Measurements from ENCODE around the gene ROR1. TPM values are rescaled to one million over a fixed set of nuclear protein-coding genes. Genes with fewer than 3 reads are reported as not detected.

Gene ROR1
- total and polyA plus RNA-seq, 2 donors (not counting 1 experiment from before 2014, with no cell fraction given) = 0.46 to 16.0 TPM

DNA sequence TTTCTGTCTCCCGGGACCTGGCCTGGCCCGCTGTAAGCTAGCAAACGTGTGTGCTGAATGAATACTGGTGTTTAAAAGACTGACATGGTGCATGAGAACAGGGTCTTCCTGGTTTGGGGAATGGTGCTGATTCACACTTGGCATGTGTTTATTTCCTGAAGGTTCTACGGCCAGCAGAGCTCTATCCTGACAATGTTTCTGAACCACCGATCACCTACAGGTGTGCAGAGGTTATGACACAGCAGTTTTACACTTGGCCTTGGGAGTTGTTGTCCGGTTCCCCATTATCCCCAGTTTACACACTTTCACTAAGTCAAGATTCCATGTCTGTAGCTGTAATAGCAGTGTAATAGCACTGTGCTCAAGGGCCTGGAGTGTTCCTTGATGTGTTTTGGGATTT lies 127.3 kb downstream of the ROR1 start:
- H3K9me3 ChIP-seq (ENCODE audit: control extremely low read depth in 1 of 3, control insufficient read depth in 2 of 3, insufficient read depth in 1 of 3, low read length in 2 of 3) = peaks cover 3 to 6% (median 3%) of the 10 kb centered on the region in 3 donors
- ATAC-seq (ENCODE audit: low read depth) = no peak
- peaks cover 7 to 9% of the 10 kb centered on the region in 2 donors for H3K4me1 ChIP-seq (ENCODE audit: control insufficient read depth in 2 of 2, insufficient read depth in 2 of 2, low read length in 2 of 2)
- no peak overlapping the region for H2AFZ ChIP-seq (ENCODE audit: insufficient read depth, low read depth, low read length, poor library complexity, severe bottlenecking)
- Mint-ChIP-seq H3K27ac (no peak overlapping the region), H3K27me3 (peaks cover 47% of the 10 kb centered on the region), H3K4me1 (peaks cover 11% of the 10 kb centered on the region), H3K9me3 (ENCODE audit: insufficient read depth) (no peaks in the 10 kb centered on the region), H3K4me3 (no peak overlapping the region)
- H4K20me1 ChIP-seq (ENCODE audit: control insufficient read depth, insufficient read depth, low read length, poor library complexity, severe bottlenecking) = no peaks in the 10 kb centered on the region
- no peaks in the 10 kb centered on the region for H3K36me3 ChIP-seq (replicated peaks in 1 of 2; ENCODE audit: control extremely low read depth in 1 of 2, control insufficient read depth in 1 of 2, extremely low read depth in 1 of 2, insufficient read depth in 2 of 2, low read length in 1 of 2)
- no peak overlapping the region for H3K4me3 ChIP-seq (ENCODE audit: control extremely low read depth in 1 of 5, extremely low read depth in 1 of 5, insufficient read depth in 1 of 5, low read depth in 2 of 5, low read length in 4 of 5)
- no peak for DNase-seq
- no peak overlapping the region for H3K9ac ChIP-seq (ENCODE audit: low read length)
- intact Hi-C loops (cut with micrococcal nuclease) = loop anchor here (5.0 kb wide), 1 partner anchor 34 kb away; no protein-coding TSS in a partner anchor
- TF ChIP-seq, protein P1, sequence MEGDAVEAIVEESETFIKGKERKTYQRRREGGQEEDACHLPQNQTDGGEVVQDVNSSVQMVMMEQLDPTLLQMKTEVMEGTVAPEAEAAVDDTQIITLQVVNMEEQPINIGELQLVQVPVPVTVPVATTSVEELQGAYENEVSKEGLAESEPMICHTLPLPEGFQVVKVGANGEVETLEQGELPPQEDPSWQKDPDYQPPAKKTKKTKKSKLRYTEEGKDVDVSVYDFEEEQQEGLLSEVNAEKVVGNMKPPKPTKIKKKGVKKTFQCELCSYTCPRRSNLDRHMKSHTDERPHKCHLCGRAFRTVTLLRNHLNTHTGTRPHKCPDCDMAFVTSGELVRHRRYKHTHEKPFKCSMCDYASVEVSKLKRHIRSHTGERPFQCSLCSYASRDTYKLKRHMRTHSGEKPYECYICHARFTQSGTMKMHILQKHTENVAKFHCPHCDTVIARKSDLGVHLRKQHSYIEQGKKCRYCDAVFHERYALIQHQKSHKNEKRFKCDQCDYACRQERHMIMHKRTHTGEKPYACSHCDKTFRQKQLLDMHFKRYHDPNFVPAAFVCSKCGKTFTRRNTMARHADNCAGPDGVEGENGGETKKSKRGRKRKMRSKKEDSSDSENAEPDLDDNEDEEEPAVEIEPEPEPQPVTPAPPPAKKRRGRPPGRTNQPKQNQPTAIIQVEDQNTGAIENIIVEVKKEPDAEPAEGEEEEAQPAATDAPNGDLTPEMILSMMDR (IDR thresholded peaks at IDR 0.05) = no peak
- no peak for TF ChIP-seq EZH2 (IDR thresholded peaks at IDR 0.05; ENCODE audit: borderline replicate concordance, insufficient read depth, low read depth, low read length, poor library complexity, severe bottlenecking)
- no peaks in the 10 kb centered on the region for H3K79me2 ChIP-seq (ENCODE audit: control insufficient read depth, insufficient read depth, low read length)
- WGBS (ENCODE audit: insufficient coverage) = 93% methylated on average over 4 of the region's 6 CpGs
- H3K27ac ChIP-seq (ENCODE audit: low read length in 2 of 2) = no peak overlapping the region
- no peak overlapping the region for H3K4me2 ChIP-seq (replicated peaks; ENCODE audit: low read depth, low read length, poor library complexity, severe bottlenecking)
- peaks cover 0 to 19% (median 2%) of the 10 kb centered on the region in 4 experiments for H3K27me3 ChIP-seq (replicated peaks in 1 of 4; ENCODE audit: control extremely low read depth in 1 of 4, control insufficient read depth in 3 of 4, insufficient read depth in 4 of 4, low read length in 3 of 4)
- POLR2A ChIA-PET = interaction anchor here (0.6 to 0.7 kb wide), 3 partner anchors 13 to 142 kb away, joined by 3 to 6 read pairs (median 3); no protein-coding TSS in a partner anchor
- CTCF ChIA-PET = interaction anchor here (1.4 kb wide), 1 partner anchor 13 kb away, joined by 4 read pairs; no protein-coding TSS in a partner anchor

DNA sequence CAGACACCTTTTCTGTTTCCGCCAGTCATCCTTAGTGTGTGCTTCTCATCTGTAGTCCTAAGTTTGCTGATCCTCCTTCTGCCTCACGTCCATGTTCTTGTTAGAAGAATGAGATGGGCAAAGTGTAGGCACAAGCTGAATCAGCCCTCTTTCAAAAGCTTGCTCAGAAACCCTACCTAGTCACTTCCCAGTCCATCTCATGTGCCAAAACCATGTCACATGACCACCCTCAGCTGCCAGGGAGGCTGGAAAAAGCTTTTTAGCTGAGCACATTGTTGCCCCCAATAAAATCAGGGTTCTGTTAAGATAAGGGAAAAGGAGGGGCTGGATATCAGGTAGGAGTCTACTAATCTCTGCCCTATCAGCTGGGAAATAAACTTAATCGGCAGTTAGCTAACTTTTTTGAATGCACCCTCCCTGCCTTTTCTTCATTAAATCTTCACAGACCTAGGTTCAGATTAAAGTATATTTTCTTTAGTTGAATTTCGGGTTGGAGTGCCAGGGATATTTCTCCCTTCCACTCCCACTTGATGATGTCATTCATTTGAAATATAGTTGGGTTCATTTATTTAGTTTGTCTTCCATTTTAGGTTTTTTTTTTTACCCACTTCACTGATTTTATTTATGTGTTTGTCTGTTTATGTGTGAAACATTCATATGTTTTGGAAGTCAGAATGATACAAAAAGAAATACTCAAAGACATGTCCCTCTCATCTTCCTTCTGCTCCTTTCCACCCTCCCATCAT lies 129.2 kb downstream of the ROR1 start:
- H4K20me1 ChIP-seq (ENCODE audit: control insufficient read depth, insufficient read depth, low read length, poor library complexity, severe bottlenecking) = no peaks in the 10 kb centered on the region
- no peak overlapping the region for H3K9ac ChIP-seq (ENCODE audit: low read length)
- H3K9me3 ChIP-seq (ENCODE audit: control extremely low read depth in 1 of 3, control insufficient read depth in 2 of 3, insufficient read depth in 1 of 3, low read length in 2 of 3) = peaks cover 0 to under 1% (median 0%) of the 10 kb centered on the region in 3 donors
- intact Hi-C loops (cut with micrococcal nuclease) = loop anchor here (5.0 kb wide), 1 partner anchor 36 kb away; no protein-coding TSS in a partner anchor
- POLR2A ChIA-PET = no interaction called here
- no peak overlapping the region for H3K4me2 ChIP-seq (replicated peaks; ENCODE audit: low read depth, low read length, poor library complexity, severe bottlenecking)
- Mint-ChIP-seq H3K4me1 (peaks cover 11% of the 10 kb centered on the region), H3K27me3 (peaks cover 33% of the 10 kb centered on the region), H3K27ac (no peak overlapping the region), H3K9me3 (ENCODE audit: insufficient read depth) (no peaks in the 10 kb centered on the region), H3K4me3 (no peak overlapping the region)
- CTCF ChIA-PET = interaction anchor here (0.8 to 2.2 kb wide), 5 partner anchors 11 to 342 kb away, joined by 3 to 8 read pairs (median 4); no protein-coding TSS in a partner anchor
- TF ChIP-seq EZH2 (IDR thresholded peaks at IDR 0.05; ENCODE audit: borderline replicate concordance, insufficient read depth, low read depth, low read length, poor library complexity, severe bottlenecking) = no peak
- TF ChIP-seq, protein P1 (IDR thresholded peaks at IDR 0.05) = no peak
- no peak overlapping the region for H3K27ac ChIP-seq (ENCODE audit: low read length in 2 of 2)
- H3K27me3 ChIP-seq (replicated peaks in 1 of 4; ENCODE audit: control extremely low read depth in 1 of 4, control insufficient read depth in 3 of 4, insufficient read depth in 4 of 4, low read length in 3 of 4) = peaks cover 0 to 15% (median 2%) of the 10 kb centered on the region in 4 experiments
- ATAC-seq (ENCODE audit: low read depth) (no peak), DNase-seq (no peak)
- peaks cover 7 to 9% of the 10 kb centered on the region in 2 donors for H3K4me1 ChIP-seq (ENCODE audit: control insufficient read depth in 2 of 2, insufficient read depth in 2 of 2, low read length in 2 of 2)
- WGBS (ENCODE audit: insufficient coverage) = no CpG with 5 or more reads among the region's 4 CpGs
- no peak overlapping the region for H3K4me3 ChIP-seq (ENCODE audit: control extremely low read depth in 1 of 5, extremely low read depth in 1 of 5, insufficient read depth in 1 of 5, low read depth in 2 of 5, low read length in 4 of 5)
- H2AFZ ChIP-seq (ENCODE audit: insufficient read depth, low read depth, low read length, poor library complexity, severe bottlenecking) = no peak overlapping the region
- H3K79me2 ChIP-seq (ENCODE audit: control insufficient read depth, insufficient read depth, low read length) = no peaks in the 10 kb centered on the region
- H3K36me3 ChIP-seq (replicated peaks in 1 of 2; ENCODE audit: control extremely low read depth in 1 of 2, control insufficient read depth in 1 of 2, extremely low read depth in 1 of 2, insufficient read depth in 2 of 2, low read length in 1 of 2) = no peaks in the 10 kb centered on the region
